PC-9 (cell line): Measurements from ENCODE around the gene PUM2.

Experiments used
- CTCF ChIP-seq: fragments of 200-600 bp; sonication (generic); conservative IDR thresholded peaks from 2 replicates; pipeline ENCODE4 v1.6.1; 2017; ENCODE audit warnings: mixed run types, antibody characterized with exemption, mild to moderate bottlenecking, moderate library complexity
- EZH2 ChIP-seq: fragments of 200-600 bp; sonication (generic); IDR thresholded peaks from 2 replicates; pipeline ENCODE4 v1.8.0; 2017; ENCODE audit warnings: antibody characterized with exemption, low read depth

DNA sequence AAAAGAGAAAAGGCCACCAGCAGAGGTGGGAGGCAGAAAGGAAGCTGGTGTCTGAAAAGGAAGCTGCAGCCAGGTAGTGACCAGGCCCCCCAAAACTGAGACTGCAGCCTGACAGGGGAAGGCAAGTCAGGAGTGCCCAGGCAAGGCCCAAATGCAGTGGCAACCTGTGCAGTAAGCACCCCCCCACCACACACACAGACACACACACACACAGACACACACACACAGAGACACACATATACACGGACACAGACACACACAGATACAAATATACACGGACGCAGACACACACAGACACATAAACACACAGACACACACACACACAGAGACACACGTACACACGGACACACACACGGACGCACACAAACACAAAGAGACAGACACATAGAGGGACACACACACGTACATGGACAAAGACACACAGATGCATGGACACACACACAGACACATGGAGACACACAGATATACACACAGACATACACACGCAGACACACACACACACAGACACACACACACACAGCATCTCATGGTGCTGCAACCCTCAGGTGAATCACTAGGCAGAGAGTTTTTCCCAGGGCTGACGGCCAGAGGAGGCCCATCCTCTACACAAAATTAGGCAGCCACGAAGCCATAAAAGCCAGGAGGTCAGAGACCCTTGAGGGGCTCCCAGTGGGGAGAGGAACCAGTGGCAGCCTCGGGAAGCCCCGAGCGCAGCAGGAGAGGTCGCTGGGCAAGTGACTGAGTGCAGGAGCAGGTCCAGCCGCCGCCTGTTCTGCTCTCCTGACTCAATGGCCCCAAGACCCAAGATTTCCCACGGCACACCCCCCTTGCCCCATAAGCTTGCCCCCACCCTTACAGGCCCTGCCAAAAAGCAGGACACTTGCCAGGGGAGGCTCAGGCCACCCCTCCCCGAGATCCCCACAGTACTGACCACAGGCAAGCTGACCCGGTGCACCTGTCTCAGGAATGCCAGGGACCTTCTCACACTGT is 132.0 kb downstream of the PUM2 start:
- TF ChIP-seq CTCF (no peak), EZH2 (no peak)
